LNCAP (cell line): ENCODE results near the gene CPNE7.

Experiments
- CTCF ChIP-seq: fragments of 450-650 bp; IDR thresholded peaks from 2 replicates; pipeline ENCODE4 v1.5.1; 2017; ENCODE audit warnings: mild to moderate bottlenecking

The CPNE7 gene

GRCh38 chr16:89583197-89583894 is 7.8 kb downstream of the CPNE7 start:
- no peak for TF ChIP-seq CTCF

- no peak for TF ChIP-seq CTCF
Observed at GRCh38 chr16:89583895-89584644, 8.5 kb downstream of the CPNE7 start.

GRCh38 chr16:89584768-89585549 is 9.4 kb downstream of the CPNE7 start:
- no peak for TF ChIP-seq CTCF

GRCh38 chr16:89586218-89586617 is 10.7 kb downstream of the CPNE7 start:
- TF ChIP-seq CTCF, result no peak

GRCh38 chr16:89586853-89587252 is 11.3 kb downstream of the CPNE7 start:
- no peak for TF ChIP-seq CTCF

- TF ChIP-seq CTCF, result no peak
Observed at GRCh38 chr16:89588413-89589109, 13.0 kb downstream of the CPNE7 start.

- TF ChIP-seq CTCF, result no peak
Observed at GRCh38 chr16:89589241-89589926, 13.8 kb downstream of the CPNE7 start.
